ENCODE results near the gene KCTD11. TPM values are rescaled to one million over a fixed set of nuclear protein-coding genes. Genes with fewer than 3 reads are reported as not detected.

Gene KCTD11
- total RNA-seq (3.0 TPM), polyA plus RNA-seq (9.9 TPM)
- long read RNA-seq, donor 1, result 0 reads
- long read RNA-seq, donor 2, result 0 reads
- long read RNA-seq, donor 3, transcript KCTD11-201 (1 exons, 2,783 nt), result major isoform, 9 of 11 reads
- long read RNA-seq, donor 3, partial matches to known transcripts, result 0 of 11 reads
- long read RNA-seq, donor 3, other reads (novel, unspliced or antisense), result 0 of 11 reads
- long read RNA-seq, donor 4, partial matches to known transcripts, result 0 of 1 reads
- long read RNA-seq, donor 4, other reads (novel, unspliced or antisense), result 0 of 1 reads
- long read RNA-seq, donor 5, transcript KCTD11-201 (1 exons, 2,783 nt), result major isoform, 9 of 12 reads
- long read RNA-seq, donor 5, partial matches to known transcripts, result 0 of 12 reads
- long read RNA-seq, donor 5, other reads (novel, unspliced or antisense), result 0 of 12 reads
- long read RNA-seq, donor 6, transcript KCTD11-201 (1 exons, 2,783 nt), result major isoform, 6 of 7 reads
- long read RNA-seq, donor 6, partial matches to known transcripts, result 0 of 7 reads
- long read RNA-seq, donor 6, other reads (novel, unspliced or antisense), result 0 of 7 reads
- long read RNA-seq, donor 7, transcript KCTD11-201 (1 exons, 2,783 nt), result major isoform, 5 of 5 reads
- long read RNA-seq, donor 7, partial matches to known transcripts, result 0 of 5 reads
- long read RNA-seq, donor 7, other reads (novel, unspliced or antisense), result 0 of 5 reads
- long read RNA-seq, donor 8, partial matches to known transcripts, result 0 of 2 reads
- long read RNA-seq, donor 8, other reads (novel, unspliced or antisense), result 0 of 2 reads
- long read RNA-seq, donor 9, partial matches to known transcripts, result 0 of 3 reads
- long read RNA-seq, donor 9, other reads (novel, unspliced or antisense), result 0 of 3 reads
- long read RNA-seq, donor 10, partial matches to known transcripts, result 0 of 2 reads
- long read RNA-seq, donor 10, other reads (novel, unspliced or antisense), result 0 of 2 reads

GRCh38 chr17:7351665-7352502, at the start of gene KCTD11:
Gene KCTD11 (plus strand): TSS chr17:7352162.
- peak in 1 of 9 donors; percentile 72 for DNase-seq (ENCODE audit: low read depth in 6 of 9, low spot score in 9 of 9)
- Histone ChIP-seq H3K4me3 (ENCODE audit: low read length in 2 of 2) (peak within 1 kb of the TSS; percentile 46 to 62), H3K9me3 (ENCODE audit: control insufficient read depth in 2 of 2, insufficient read depth in 1 of 2, low read length in 1 of 2) (no peaks in the 10 kb centered on the region), H3K36me3 (ENCODE audit: control insufficient read depth in 2 of 2, insufficient read depth in 2 of 2, low read length in 1 of 2) (peaks cover 33 to 41% of the 10 kb centered on the region in 2 donors), H3K27ac (ENCODE audit: low read depth in 1 of 2, low read length in 1 of 2) (peak within 1 kb of the TSS; percentile 63 to 83), H3K27me3 (ENCODE audit: control insufficient read depth in 2 of 2, insufficient read depth in 1 of 2, low read length in 1 of 2) (peaks cover 0 to 9% of the 10 kb centered on the region in 2 donors), H3K4me1 (ENCODE audit: control insufficient read depth in 2 of 2, insufficient read depth in 2 of 2, low read length in 2 of 2) (peaks cover 11 to 30% of the 10 kb centered on the region in 2 donors)
- WGBS, result 10% methylated on average over 91 of the region's 91 CpGs

- Histone ChIP-seq H3K36me3 (ENCODE audit: control insufficient read depth in 2 of 2, insufficient read depth in 2 of 2, low read length in 1 of 2) (peaks cover 0 to under 1% of the 10 kb centered on the region in 2 donors), H3K27me3 (ENCODE audit: control insufficient read depth in 2 of 2, insufficient read depth in 1 of 2, low read length in 1 of 2) (no peaks in the 10 kb centered on the region), H3K4me3 (ENCODE audit: low read length in 2 of 2) (no peak overlapping the region), H3K4me1 (ENCODE audit: control insufficient read depth in 2 of 2, insufficient read depth in 2 of 2, low read length in 2 of 2) (peaks cover 11 to 13% of the 10 kb centered on the region in 2 donors), H3K9me3 (ENCODE audit: control insufficient read depth in 2 of 2, insufficient read depth in 1 of 2, low read length in 1 of 2) (no peaks in the 10 kb centered on the region), H3K27ac (ENCODE audit: low read depth in 1 of 2, low read length in 1 of 2) (no peak overlapping the region)
- WGBS, result 98% methylated on average over 7 of the region's 7 CpGs
- no peak for DNase-seq (ENCODE audit: low read depth in 6 of 9, low spot score in 9 of 9)
Observed at GRCh38 chr17:7304179-7304578, 47.8 kb upstream of the KCTD11 start.

GRCh38 chr17:7306911-7307685, 44.9 kb upstream of the KCTD11 start, which contains the start of gene EIF5A:
Gene EIF5A (plus strand): TSS chr17:7307628. CDS start chr17:7309636, 2,008 bp downstream.
- no peaks in the 10 kb centered on the region for H3K27me3 ChIP-seq (ENCODE audit: control insufficient read depth in 2 of 2, insufficient read depth in 1 of 2, low read length in 1 of 2)
- H3K4me3 ChIP-seq (ENCODE audit: low read length in 2 of 2), result peak within 1 kb of the TSS; percentile 90 to 98
- peaks cover 17 to 27% of the 10 kb centered on the region in 2 donors for H3K4me1 ChIP-seq (ENCODE audit: control insufficient read depth in 2 of 2, insufficient read depth in 2 of 2, low read length in 2 of 2)
- peak within 1 kb of the TSS; percentile 98 to 99 for H3K27ac ChIP-seq (ENCODE audit: low read depth in 1 of 2, low read length in 1 of 2)
- no peaks in the 10 kb centered on the region for H3K9me3 ChIP-seq (ENCODE audit: control insufficient read depth in 2 of 2, insufficient read depth in 1 of 2, low read length in 1 of 2)
- peak; percentile 99 to 100 (median 100) for DNase-seq (ENCODE audit: low read depth in 6 of 9, low spot score in 9 of 9)
- WGBS, result under 1% methylated on average over 64 of the region's 64 CpGs
- H3K36me3 ChIP-seq (ENCODE audit: control insufficient read depth in 2 of 2, insufficient read depth in 2 of 2, low read length in 1 of 2), result peaks cover 20 to 28% of the 10 kb centered on the region in 2 donors

DNA sequence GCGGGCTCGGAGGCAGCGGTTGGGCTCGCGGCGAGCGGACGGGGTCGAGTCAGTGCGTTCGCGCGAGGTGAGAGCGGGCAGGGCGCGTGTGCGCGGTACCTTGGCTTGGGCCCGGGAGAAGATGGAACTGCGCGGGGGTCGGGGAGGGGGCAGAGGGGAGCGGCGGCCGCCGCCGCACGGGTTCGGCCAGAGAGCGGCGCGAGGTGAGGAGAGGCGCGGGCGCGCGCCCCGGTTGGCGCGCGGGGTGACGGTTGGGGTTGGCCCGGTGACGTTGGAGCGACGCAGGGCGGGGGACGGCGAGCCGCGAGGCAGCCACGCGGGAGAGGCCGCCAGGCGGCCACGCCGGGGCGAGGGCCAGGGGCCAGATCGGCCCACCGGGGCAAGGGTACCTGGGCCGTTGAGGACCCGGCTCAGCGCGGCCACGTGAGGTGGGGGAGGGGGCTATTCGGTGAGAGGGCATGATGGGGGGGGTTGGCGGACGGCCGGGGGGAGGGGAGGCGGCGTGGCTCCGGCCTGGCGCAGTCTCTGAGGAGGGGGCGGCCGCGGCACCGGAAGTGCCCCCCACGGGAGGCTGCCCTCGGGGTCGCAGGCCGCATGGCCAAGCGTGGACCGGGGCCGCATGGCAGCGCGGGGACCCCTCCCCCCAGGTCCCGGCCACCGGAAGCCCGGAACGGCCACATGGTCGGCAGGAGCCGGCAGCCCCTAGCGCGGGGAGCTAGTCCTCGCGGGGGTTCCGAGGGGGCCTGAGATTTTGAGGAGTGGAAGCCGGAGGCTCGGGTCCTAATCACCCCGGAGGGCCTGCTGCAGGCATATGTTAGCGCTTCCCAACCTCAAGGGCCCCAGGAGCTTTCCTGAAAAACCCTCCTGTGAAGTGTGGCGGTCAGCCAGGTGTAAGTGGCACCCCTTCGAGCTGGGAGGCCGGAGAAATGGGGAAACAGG, 44.0 kb upstream of the KCTD11 start:
- Histone ChIP-seq H3K27ac (ENCODE audit: low read depth in 1 of 2, low read length in 1 of 2) (peak overlapping the region; percentile 98 to 99), H3K27me3 (ENCODE audit: control insufficient read depth in 2 of 2, insufficient read depth in 1 of 2, low read length in 1 of 2) (no peaks in the 10 kb centered on the region), H3K4me1 (ENCODE audit: control insufficient read depth in 2 of 2, insufficient read depth in 2 of 2, low read length in 2 of 2) (peaks cover 16 to 27% of the 10 kb centered on the region in 2 donors), H3K36me3 (ENCODE audit: control insufficient read depth in 2 of 2, insufficient read depth in 2 of 2, low read length in 1 of 2) (peaks cover 27 to 37% of the 10 kb centered on the region in 2 donors), H3K4me3 (ENCODE audit: low read length in 2 of 2) (peak overlapping the region; percentile 90 to 98), H3K9me3 (ENCODE audit: control insufficient read depth in 2 of 2, insufficient read depth in 1 of 2, low read length in 1 of 2) (no peaks in the 10 kb centered on the region)
- peak in 1 of 9 donors; percentile 47 for DNase-seq (ENCODE audit: low read depth in 6 of 9, low spot score in 9 of 9)
- under 1% methylated on average over 103 of the region's 104 CpGs for WGBS

GRCh38 chr17:7308625-7309433, 43.1 kb upstream of the KCTD11 start:
- WGBS, result under 1% methylated on average over 14 of the region's 14 CpGs

DNA sequence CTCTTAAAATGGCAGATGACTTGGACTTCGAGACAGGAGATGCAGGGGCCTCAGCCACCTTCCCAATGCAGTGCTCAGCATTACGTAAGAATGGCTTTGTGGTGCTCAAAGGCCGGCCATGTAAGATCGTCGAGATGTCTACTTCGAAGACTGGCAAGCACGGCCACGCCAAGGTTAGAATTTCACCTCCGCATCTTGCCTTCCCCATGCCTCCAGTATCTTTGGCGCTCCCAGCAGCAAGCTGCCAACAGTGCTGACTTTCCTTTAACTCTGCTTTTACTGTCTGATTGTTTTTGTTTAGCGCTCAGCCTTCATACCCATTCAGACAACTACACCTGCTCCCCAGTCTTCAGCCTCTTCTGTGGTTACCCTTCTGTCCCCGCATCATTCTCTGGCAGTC, 42.3 kb upstream of the KCTD11 start:
- H3K4me3 ChIP-seq (ENCODE audit: low read length in 2 of 2), result peak overlapping the region in 1 of 2 donors; percentile 98
- H3K27me3 ChIP-seq (ENCODE audit: control insufficient read depth in 2 of 2, insufficient read depth in 1 of 2, low read length in 1 of 2), result no peaks in the 10 kb centered on the region
- DNase-seq (ENCODE audit: low read depth in 6 of 9, low spot score in 9 of 9), result no peak
- H3K4me1 ChIP-seq (ENCODE audit: control insufficient read depth in 2 of 2, insufficient read depth in 2 of 2, low read length in 2 of 2), result peaks cover 22 to 37% of the 10 kb centered on the region in 2 donors
- WGBS, result 93% methylated on average over 12 of the region's 12 CpGs
- no peaks in the 10 kb centered on the region for H3K9me3 ChIP-seq (ENCODE audit: control insufficient read depth in 2 of 2, insufficient read depth in 1 of 2, low read length in 1 of 2)
- H3K27ac ChIP-seq (ENCODE audit: low read depth in 1 of 2, low read length in 1 of 2), result peak overlapping the region; percentile 36 to 96
- H3K36me3 ChIP-seq (ENCODE audit: control insufficient read depth in 2 of 2, insufficient read depth in 2 of 2, low read length in 1 of 2), result peaks cover 34 to 48% of the 10 kb centered on the region in 2 donors

More at GRCh38 chr17:7308625-7309433, 43.1 kb upstream of the KCTD11 start:
- Histone ChIP-seq H3K4me1 (ENCODE audit: control insufficient read depth in 2 of 2, insufficient read depth in 2 of 2, low read length in 2 of 2) (peaks cover 16 to 29% of the 10 kb centered on the region in 2 donors), H3K36me3 (ENCODE audit: control insufficient read depth in 2 of 2, insufficient read depth in 2 of 2, low read length in 1 of 2) (peaks cover 34 to 46% of the 10 kb centered on the region in 2 donors), H3K9me3 (ENCODE audit: control insufficient read depth in 2 of 2, insufficient read depth in 1 of 2, low read length in 1 of 2) (no peaks in the 10 kb centered on the region), H3K27me3 (ENCODE audit: control insufficient read depth in 2 of 2, insufficient read depth in 1 of 2, low read length in 1 of 2) (no peaks in the 10 kb centered on the region), H3K27ac (ENCODE audit: low read depth in 1 of 2, low read length in 1 of 2) (peak overlapping the region; percentile 96 to 99), H3K4me3 (ENCODE audit: low read length in 2 of 2) (peak overlapping the region; percentile 90 to 98)
- peak in 6 of 9 donors; percentile 57 to 91 (median 76) for DNase-seq (ENCODE audit: low read depth in 6 of 9, low spot score in 9 of 9)
